Smooth muscle cell (in vitro differentiated cells): Measurements from ENCODE around the gene SLC22A1. TPM values are rescaled to one million over a fixed set of nuclear protein-coding genes. Genes with fewer than 3 reads are reported as not detected.

Experiments
- DNase-seq: peaks from one replicate; lab custom pipeline; 2025; ENCODE audit not compliant: unreplicated experiment; lab: John Stamatoyannopoulos, UW
- H2AFZ ChIP-seq: fragments of 200-600 bp; sonication (generic); 2 replicates; pipeline ENCODE4 v1.6.0; 2016; ENCODE audit warnings: antibody characterized with exemption, low read depth, mild to moderate bottlenecking
- H3F3A ChIP-seq: fragments of 200-600 bp; sonication (generic); 2 replicates; pipeline ENCODE4 v1.6.0; 2017; ENCODE audit warnings: antibody characterized with exemption, low read depth
- H3K27ac ChIP-seq: fragments of 200-600 bp; sonication (generic); 2 replicates; pipeline ENCODE4 v1.5.1; 2016; ENCODE audit warnings: low read depth, mild to moderate bottlenecking
- H3K27me3 ChIP-seq: fragments of 200-600 bp; sonication (generic); 2 replicates; pipeline ENCODE4 v1.6.1; 2016; ENCODE audit warnings: low read depth, mild to moderate bottlenecking
- H3K36me3 ChIP-seq: fragments of 200-600 bp; sonication (generic); 2 replicates; pipeline ENCODE4 v1.5.1; 2016; ENCODE audit warnings: low read depth
- H3K4me1 ChIP-seq: fragments of 200-600 bp; sonication (generic); 2 replicates; pipeline ENCODE4 v1.5.1; 2016; ENCODE audit warnings: low read depth
- H3K4me2 ChIP-seq: fragments of 200-600 bp; sonication (generic); 2 replicates; pipeline ENCODE4 v1.6.0; 2016; ENCODE audit warnings: mild to moderate bottlenecking
- H3K4me3 ChIP-seq: fragments of 200-600 bp; sonication (generic); 2 replicates; pipeline ENCODE4 v1.5.1; 2016; ENCODE audit warnings: mild to moderate bottlenecking
- H3K79me2 ChIP-seq: fragments of 200-600 bp; sonication (generic); 2 replicates; pipeline ENCODE4 v1.6.0; 2016; ENCODE audit warnings: low read depth, mild to moderate bottlenecking
- H3K9ac ChIP-seq: fragments of 200-600 bp; sonication (generic); 2 replicates; pipeline ENCODE4 v1.6.0; 2016; ENCODE audit warnings: low read depth
- H3K9me3 ChIP-seq: fragments of 200-600 bp; sonication (generic); replicated peaks from 2 replicates; pipeline ENCODE4 v1.5.1; 2016; ENCODE audit warnings: low read depth
- H4K20me1 ChIP-seq: fragments of 200-600 bp; sonication (generic); 2 replicates; pipeline ENCODE4 v1.6.0; 2016; ENCODE audit warnings: low read depth
- WGBS: methylation state at CpG from one replicate; pipeline ENCODE4 v1.1.7; 2016; ENCODE audit warnings: low lambda C conversion rate; 5-methylcytosine and 5-hydroxymethylcytosine counted together
- polyA plus RNA-seq: library from polyadenylated mRNA; unstranded; fragments of >200 nt; fragmentation: Nextera tagmentation; extraction: Ambion mirVana; gene quantifications from 2 replicates; pipeline ENCODE4 v1.2.1, GENCODE V29; 2016
- total RNA-seq: library from RNA; depleted of rRNA; stranded (reverse); fragments of >200 nt; gene quantifications from 2 replicates; pipeline ENCODE4 v1.2.3, GENCODE V29; 2014
- TF ChIP-seq, protein P1 (sequence below): fragments of 200-600 bp; sonication (generic); IDR thresholded peaks from 2 replicates; pipeline ENCODE4 v1.5.1; 2017; ENCODE audit warnings: borderline replicate concordance, mild to moderate bottlenecking, antibody characterized with exemption; ENCODE audit not compliant: insufficient read depth, poor library complexity, severe bottlenecking

Gene SLC22A1
- total and polyA plus RNA-seq, 2 experiments from 2014 or later: 0.04 to 1.6 TPM

GRCh38 chr6:160128879-160129516 lies 7.4 kb downstream of the SLC22A1 start:
- TF ChIP-seq, protein P1, sequence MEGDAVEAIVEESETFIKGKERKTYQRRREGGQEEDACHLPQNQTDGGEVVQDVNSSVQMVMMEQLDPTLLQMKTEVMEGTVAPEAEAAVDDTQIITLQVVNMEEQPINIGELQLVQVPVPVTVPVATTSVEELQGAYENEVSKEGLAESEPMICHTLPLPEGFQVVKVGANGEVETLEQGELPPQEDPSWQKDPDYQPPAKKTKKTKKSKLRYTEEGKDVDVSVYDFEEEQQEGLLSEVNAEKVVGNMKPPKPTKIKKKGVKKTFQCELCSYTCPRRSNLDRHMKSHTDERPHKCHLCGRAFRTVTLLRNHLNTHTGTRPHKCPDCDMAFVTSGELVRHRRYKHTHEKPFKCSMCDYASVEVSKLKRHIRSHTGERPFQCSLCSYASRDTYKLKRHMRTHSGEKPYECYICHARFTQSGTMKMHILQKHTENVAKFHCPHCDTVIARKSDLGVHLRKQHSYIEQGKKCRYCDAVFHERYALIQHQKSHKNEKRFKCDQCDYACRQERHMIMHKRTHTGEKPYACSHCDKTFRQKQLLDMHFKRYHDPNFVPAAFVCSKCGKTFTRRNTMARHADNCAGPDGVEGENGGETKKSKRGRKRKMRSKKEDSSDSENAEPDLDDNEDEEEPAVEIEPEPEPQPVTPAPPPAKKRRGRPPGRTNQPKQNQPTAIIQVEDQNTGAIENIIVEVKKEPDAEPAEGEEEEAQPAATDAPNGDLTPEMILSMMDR: no peak
- no peak overlapping the region for H3K4me2 ChIP-seq
- H3K27ac ChIP-seq: no peak overlapping the region
- peaks cover 4% of the 10 kb centered on the region for H3K4me1 ChIP-seq
- H4K20me1 ChIP-seq: no peaks in the 10 kb centered on the region
- no peak overlapping the region for H3K9ac ChIP-seq
- no peak for DNase-seq
- no peaks in the 10 kb centered on the region for H3K79me2 ChIP-seq
- H3F3A ChIP-seq: no peaks in the 10 kb centered on the region
- no peaks in the 10 kb centered on the region for H3K9me3 ChIP-seq
- H3K36me3 ChIP-seq: no peaks in the 10 kb centered on the region
- H3K27me3 ChIP-seq: no peaks in the 10 kb centered on the region
- no peak overlapping the region for H3K4me3 ChIP-seq
- no peak overlapping the region for H2AFZ ChIP-seq
- 93% methylated on average over 6 of the region's 6 CpGs for WGBS

DNA sequence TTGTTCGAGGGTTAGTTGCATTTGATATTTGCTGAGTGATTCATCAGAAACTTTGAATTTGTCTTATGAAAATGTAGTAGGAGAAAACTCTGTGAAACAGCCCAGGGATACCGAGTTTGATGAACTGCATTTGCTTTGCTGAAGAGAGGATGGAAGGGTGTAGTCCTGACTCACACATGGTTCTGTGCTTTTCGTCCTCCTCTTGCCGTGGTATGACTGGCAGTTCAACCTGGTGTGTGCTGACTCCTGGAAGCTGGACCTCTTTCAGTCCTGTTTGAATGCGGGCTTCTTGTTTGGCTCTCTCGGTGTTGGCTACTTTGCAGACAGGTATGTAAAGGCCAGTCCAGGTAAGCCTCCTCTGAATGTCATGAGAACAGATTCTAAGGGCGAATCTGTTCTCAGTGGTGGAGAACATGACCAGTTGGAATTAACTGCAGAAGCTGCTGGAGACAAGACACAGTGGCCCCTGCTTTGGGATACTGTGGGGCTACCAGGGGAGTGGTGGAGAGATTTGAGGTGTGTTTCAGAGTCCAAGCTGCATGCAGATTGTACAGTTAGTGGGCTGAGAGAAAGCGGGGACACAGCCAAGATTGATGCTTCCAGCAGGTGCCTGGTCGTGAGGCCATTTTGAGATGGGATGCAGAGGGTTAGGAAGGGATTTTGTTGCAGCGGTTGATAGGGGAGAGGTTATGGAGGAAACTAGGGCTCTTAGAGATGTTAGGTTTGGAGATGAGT lies 8.4 kb downstream of the SLC22A1 start:
- TF ChIP-seq, protein P1: no peak
- Histone ChIP-seq H3K27ac (no peak overlapping the region), H3K4me3 (no peak overlapping the region), H3F3A (no peaks in the 10 kb centered on the region), H3K36me3 (no peaks in the 10 kb centered on the region), H3K27me3 (no peaks in the 10 kb centered on the region), H4K20me1 (no peaks in the 10 kb centered on the region), H3K9ac (no peak overlapping the region), H2AFZ (no peak overlapping the region), H3K79me2 (no peaks in the 10 kb centered on the region), H3K4me1 (peaks cover 4% of the 10 kb centered on the region), H3K4me2 (no peak overlapping the region), H3K9me3 (no peaks in the 10 kb centered on the region)
- WGBS: 93% methylated on average over 10 of the region's 10 CpGs
- DNase-seq: no peak

DNA sequence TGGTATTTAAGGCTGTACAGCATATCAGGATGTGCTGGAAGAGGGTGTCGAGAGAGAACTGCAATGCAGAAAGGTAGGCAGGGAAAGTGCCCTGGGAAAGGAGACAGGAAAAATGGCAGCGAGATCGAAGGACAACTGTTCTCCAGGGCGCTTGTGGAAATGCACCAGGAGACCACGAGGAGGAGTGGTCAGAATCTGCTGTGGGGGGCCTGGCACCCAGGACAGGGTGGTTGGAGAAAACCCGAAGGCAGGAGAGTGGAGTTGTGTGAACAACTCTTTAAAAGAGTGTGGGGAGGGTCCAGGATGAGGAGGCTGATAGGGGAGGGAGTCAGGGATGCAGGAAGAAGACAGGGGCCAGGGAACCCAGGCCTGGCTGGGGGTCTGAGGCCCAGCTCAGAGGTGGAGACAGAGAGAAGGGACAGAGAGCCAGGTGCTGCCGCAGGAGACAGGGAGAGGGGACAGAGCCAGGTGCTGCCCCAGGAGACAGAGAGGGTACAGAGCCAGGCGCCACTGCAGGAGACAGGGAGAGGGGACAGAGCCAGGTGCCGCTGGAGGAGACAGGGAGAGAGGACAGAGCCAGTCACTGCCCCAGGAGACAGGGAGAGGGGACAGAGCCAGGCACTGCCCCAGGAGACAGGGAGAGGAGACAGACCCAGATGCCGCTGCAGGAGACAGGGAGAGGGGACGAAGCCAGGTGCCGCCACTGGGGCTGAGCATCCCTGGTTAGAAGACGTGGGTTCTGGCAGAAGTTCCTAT lies 9.3 kb downstream of the SLC22A1 start:
- Histone ChIP-seq H3K9me3 (no peaks in the 10 kb centered on the region), H3K27me3 (no peaks in the 10 kb centered on the region), H3K36me3 (no peaks in the 10 kb centered on the region), H2AFZ (no peak overlapping the region), H3K4me3 (no peak overlapping the region), H3K27ac (no peak overlapping the region), H3K4me2 (no peak overlapping the region), H3K9ac (no peak overlapping the region), H3K79me2 (no peaks in the 10 kb centered on the region), H3K4me1 (peaks cover 4% of the 10 kb centered on the region), H3F3A (no peaks in the 10 kb centered on the region), H4K20me1 (no peaks in the 10 kb centered on the region)
- WGBS: 91% methylated on average over 13 of the region's 13 CpGs
- DNase-seq: no peak
- TF ChIP-seq, protein P1: no peak
